Astrocyte (in vitro differentiated cells and primary cell): ENCODE data around the gene NOS1. TPM values are rescaled to one million over a fixed set of nuclear protein-coding genes. Genes with fewer than 3 reads are reported as not detected.

ENCODE experiments used
- DNase-seq: peaks from one replicate; pipeline ENCODE4 v3.0.0-alpha.2; 2010; ENCODE audit warnings: low read depth
- FAIRE-seq: peaks from 2 replicates; lab custom pipeline; 2011; peaks lifted over from hg19 to GRCh38; lab: Jason Lieb, UNC
- H2AFZ ChIP-seq: 2 replicates; pipeline ENCODE4 v1.6.0; 2012; ENCODE audit warnings: low read depth, low read length, inconsistent platforms
- H3K27ac ChIP-seq: 2 replicates; pipeline ENCODE4 v1.5.1; 2011; ENCODE audit warnings: low read depth, low read length, inconsistent platforms
- H3K27me3 ChIP-seq: 2 replicates; pipeline ENCODE4 v1.6.0; 2011; ENCODE audit warnings: low read length, inconsistent platforms; ENCODE audit not compliant: insufficient read depth
- H3K36me3 ChIP-seq: 2 replicates; pipeline ENCODE4 v1.5.1; 2011; ENCODE audit warnings: low read length, inconsistent platforms; ENCODE audit not compliant: insufficient read depth
- H3K4me1 ChIP-seq: 2 replicates; pipeline ENCODE4 v1.5.1; 2011; ENCODE audit warnings: low read length, inconsistent platforms; ENCODE audit not compliant: insufficient read depth
- H3K4me2 ChIP-seq: 2 replicates; pipeline ENCODE4 v1.6.0; 2012; ENCODE audit warnings: low read length, inconsistent platforms
- H3K4me3 ChIP-seq: 2 replicates; pipeline ENCODE4 v1.5.1; 2011; ENCODE audit warnings: low read depth, mild to moderate bottlenecking, low read length, inconsistent platforms; ENCODE audit not compliant: insufficient read depth
- H3K79me2 ChIP-seq: 2 replicates; pipeline ENCODE4 v1.6.0; 2012; ENCODE audit warnings: mild to moderate bottlenecking, low read length, inconsistent platforms; ENCODE audit not compliant: insufficient read depth
- H3K9ac ChIP-seq: 2 replicates; pipeline ENCODE4 v1.6.0; 2012; ENCODE audit warnings: mild to moderate bottlenecking, low read length, inconsistent platforms
- H3K9me3 ChIP-seq: 2 replicates; pipeline ENCODE4 v1.5.1; 2012; ENCODE audit warnings: low read depth, mild to moderate bottlenecking, low read length, inconsistent platforms; ENCODE audit not compliant: insufficient read depth
- H4K20me1 ChIP-seq: 2 replicates; pipeline ENCODE4 v1.6.0; 2012; ENCODE audit warnings: low read length, inconsistent platforms; ENCODE audit not compliant: insufficient read depth
- H3K27ac Mint-ChIP-seq: one replicate; pipeline ENCODE4 v1.8.0; 2021; ENCODE audit warnings: mild to moderate bottlenecking, mixed read lengths; ENCODE audit not compliant: unreplicated experiment
- H3K27me3 Mint-ChIP-seq: one replicate; pipeline ENCODE4 v1.8.0; 2021; ENCODE audit warnings: low read depth, mixed read lengths; ENCODE audit not compliant: unreplicated experiment
- H3K36me3 Mint-ChIP-seq: one replicate; pipeline ENCODE4 v1.8.0; 2021; ENCODE audit warnings: low read depth, mixed read lengths; ENCODE audit not compliant: unreplicated experiment
- H3K4me1 Mint-ChIP-seq: one replicate; pipeline ENCODE4 v1.8.0; 2021; ENCODE audit warnings: low read depth, mixed read lengths; ENCODE audit not compliant: unreplicated experiment
- H3K4me3 Mint-ChIP-seq: one replicate; pipeline ENCODE4 v1.8.0; 2021; ENCODE audit warnings: mild to moderate bottlenecking, moderate library complexity, mixed read lengths; ENCODE audit not compliant: unreplicated experiment
- H3K9me3 Mint-ChIP-seq: one replicate; pipeline ENCODE4 v1.8.0; 2021; ENCODE audit warnings: mild to moderate bottlenecking, mixed read lengths; ENCODE audit not compliant: unreplicated experiment
- CTCF ChIP-seq: IDR thresholded peaks from 2 replicates; pipeline ENCODE4 v1.5.1; 2011; ENCODE audit warnings: low read depth, mild to moderate bottlenecking, inconsistent platforms, low read length, moderate library complexity; ENCODE audit not compliant: insufficient read depth
- EZH2 ChIP-seq: IDR thresholded peaks from 2 replicates; pipeline ENCODE4 v1.6.1; 2012; ENCODE audit warnings: mild to moderate bottlenecking, low read length, inconsistent platforms; ENCODE audit not compliant: insufficient read depth
- total RNA-seq: library from RNA; stranded (reverse); gene quantifications from 2 replicates; pipeline ENCODE4 v1.2.1, GENCODE V29; 2021

Gene NOS1
- total RNA-seq, 1 donor from 2014 or later, result 0.05 TPM

GRCh38 chr12:117395766-117396165, 34.3 kb upstream of the NOS1 start:
- H3K4me1 Mint-ChIP-seq, result no peaks in the 10 kb centered on the region

GRCh38 chr12:117394491-117394890, 33.1 kb upstream of the NOS1 start:
- Histone ChIP-seq H3K27ac (no peak overlapping the region), H3K27me3 (no peaks in the 10 kb centered on the region), H3K4me1 (no peaks in the 10 kb centered on the region), H3K9ac (no peak overlapping the region), H2AFZ (no peak overlapping the region), H3K9me3 (peaks cover 5% of the 10 kb centered on the region), H3K79me2 (no peaks in the 10 kb centered on the region), H3K4me2 (no peak overlapping the region), H3K4me3 (no peak overlapping the region), H3K36me3 (no peaks in the 10 kb centered on the region), H4K20me1 (no peaks in the 10 kb centered on the region)
- Mint-ChIP-seq H3K36me3 (no peaks in the 10 kb centered on the region), H3K4me1 (no peaks in the 10 kb centered on the region), H3K27me3 (peaks cover 13% of the 10 kb centered on the region), H3K27ac (no peak overlapping the region), H3K4me3 (no peak overlapping the region), H3K9me3 (peaks cover 3% of the 10 kb centered on the region)
- DNase-seq (no peak), FAIRE-seq (no peak)
- TF ChIP-seq EZH2, result no peak
- no peak for TF ChIP-seq CTCF

More at GRCh38 chr12:117395766-117396165, 34.3 kb upstream of the NOS1 start:
- DNase-seq (no peak), FAIRE-seq (no peak)
- no peak for TF ChIP-seq CTCF
- TF ChIP-seq EZH2, result no peak
- H3K4me3 Mint-ChIP-seq, result no peak overlapping the region
- Histone ChIP-seq H3K4me3 (no peak overlapping the region), H4K20me1 (no peaks in the 10 kb centered on the region), H3K9ac (no peak overlapping the region), H3K4me2 (no peak overlapping the region), H3K4me1 (no peaks in the 10 kb centered on the region), H3K27ac (no peak overlapping the region), H3K27me3 (no peaks in the 10 kb centered on the region), H2AFZ (no peak overlapping the region), H3K79me2 (no peaks in the 10 kb centered on the region), H3K9me3 (peaks cover 5% of the 10 kb centered on the region), H3K36me3 (no peaks in the 10 kb centered on the region)
- no peak overlapping the region for H3K27ac Mint-ChIP-seq
- H3K9me3 Mint-ChIP-seq, result peaks cover 3% of the 10 kb centered on the region
- H3K27me3 Mint-ChIP-seq, result peaks cover 13% of the 10 kb centered on the region
- no peaks in the 10 kb centered on the region for H3K36me3 Mint-ChIP-seq

- no peak overlapping the region for H3K4me2 ChIP-seq
- no peak for FAIRE-seq
- Mint-ChIP-seq H3K27ac (no peak overlapping the region), H3K4me3 (no peak overlapping the region), H3K4me1 (no peaks in the 10 kb centered on the region), H3K27me3 (peaks cover 17% of the 10 kb centered on the region), H3K36me3 (no peaks in the 10 kb centered on the region), H3K9me3 (peaks cover 3% of the 10 kb centered on the region)
- no peaks in the 10 kb centered on the region for H3K27me3 ChIP-seq
- TF ChIP-seq EZH2, result no peak
- no peak for TF ChIP-seq CTCF
- H2AFZ ChIP-seq, result no peak overlapping the region
- no peaks in the 10 kb centered on the region for H3K79me2 ChIP-seq
- no peak overlapping the region for H3K9ac ChIP-seq
- no peaks in the 10 kb centered on the region for H3K36me3 ChIP-seq
- no peak overlapping the region for H3K4me3 ChIP-seq
- H3K27ac ChIP-seq, result no peak overlapping the region
- peaks cover 5% of the 10 kb centered on the region for H3K9me3 ChIP-seq
- no peaks in the 10 kb centered on the region for H3K4me1 ChIP-seq
- no peak for DNase-seq
- H4K20me1 ChIP-seq, result no peaks in the 10 kb centered on the region
These were observed 32.2 kb upstream of the NOS1 start for GRCh38 chr12:117393656-117394055.
